ENCODE measurements around the gene CFAP46.

GRCh38 chr10:132974249-132974796 is 32.0 kb upstream of the CFAP46 start:
- no peak for TF ChIP-seq CTCF (IDR thresholded peaks at IDR 0.05; ENCODE audit: insufficient read depth, low read depth, low read length)
- no peak for TF ChIP-seq EZH2 (IDR thresholded peaks at IDR 0.05; ENCODE audit: insufficient read depth, low read length)

All from astrocyte (in vitro differentiated cells and primary cell).